Lower leg skin (tissue), 3 donors: ENCODE data around the gene KCNC1.
A peak's percentile ranks its signal among the peaks of the same experiment; 100 is the strongest.

Source experiments
- CTCF ChIP-seq, 3 donors: fragments of 450-650 bp; IDR thresholded peaks; one replicate each; pipeline ENCODE4 v1.5.1; 2016; ENCODE audit warnings: antibody characterized with exemption in 3 of 3, mild to moderate bottlenecking in 3 of 3, moderate library complexity in 2 of 3
- POLR2A ChIP-seq, 2 donors: fragments of 450-650 bp; IDR thresholded peaks; one replicate each; pipeline ENCODE4 v1.6.1; 2016 to 2017; ENCODE audit warnings: antibody characterized with exemption in 2 of 2, mild to moderate bottlenecking in 1 of 2, moderate library complexity in 1 of 2

GRCh38 chr11:17730608-17731462, 3.7 kb upstream of the KCNC1 start:
- TF ChIP-seq CTCF (IDR thresholded peaks at IDR 0.05) (peak in 1 of 3 donors; percentile 27), POLR2A (IDR thresholded peaks at IDR 0.05) (no peak)
